HUDEP-2 (cell line): ENCODE measurements around the gene RPL12.

Source experiments
- DNase-seq, 76 experiments: peaks; one replicate each; lab custom pipeline; 2025; ENCODE audit not compliant: unreplicated experiment in 76 of 76; lab: John Stamatoyannopoulos, UW

RPL12 gene

DNA sequence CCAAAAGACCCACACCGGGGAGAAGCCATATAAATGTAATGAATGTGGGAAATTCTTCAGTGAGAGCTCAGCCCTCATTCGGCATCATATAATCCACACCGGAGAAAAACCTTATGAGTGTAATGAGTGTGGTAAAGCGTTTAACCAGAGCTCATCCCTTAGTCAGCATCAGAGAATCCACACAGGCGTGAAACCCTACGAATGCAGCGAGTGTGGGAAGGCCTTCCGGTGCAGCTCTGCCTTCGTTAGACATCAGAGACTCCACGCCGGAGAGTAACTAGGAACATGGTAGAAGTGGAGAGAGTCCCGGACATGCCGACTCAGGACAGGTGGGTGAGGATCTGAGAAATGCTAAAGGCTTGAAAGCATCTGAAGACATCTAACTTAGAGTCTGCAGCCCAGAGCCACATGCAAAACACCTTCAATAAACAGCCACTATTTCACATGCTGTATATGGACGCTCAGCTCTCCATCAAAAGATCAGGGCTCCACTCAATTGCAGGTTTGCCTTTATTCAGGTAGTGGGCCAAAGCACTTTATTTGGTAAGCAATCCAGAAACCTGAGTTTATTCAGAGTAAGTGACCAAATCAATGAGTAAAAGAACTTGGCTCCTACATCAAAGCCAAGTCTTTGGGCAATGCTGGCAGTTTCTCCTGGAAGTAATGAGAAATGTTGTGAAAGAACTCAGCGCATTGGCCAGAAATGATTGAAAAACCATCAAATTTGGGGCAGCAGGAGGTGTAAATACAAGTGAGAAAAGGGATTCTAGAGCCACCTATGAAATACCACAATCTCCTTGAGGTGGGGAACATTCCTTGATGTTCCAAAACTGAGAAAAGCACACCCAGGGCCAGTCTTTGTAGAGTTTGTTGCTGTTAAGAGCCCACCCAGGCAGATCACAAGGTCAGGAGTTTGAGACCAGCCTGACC lies 6.0 kb downstream of the RPL12 start:
- DNase-seq: peak in 3 of 76 experiments; percentile 26 to 41 (median 31)

DNA sequence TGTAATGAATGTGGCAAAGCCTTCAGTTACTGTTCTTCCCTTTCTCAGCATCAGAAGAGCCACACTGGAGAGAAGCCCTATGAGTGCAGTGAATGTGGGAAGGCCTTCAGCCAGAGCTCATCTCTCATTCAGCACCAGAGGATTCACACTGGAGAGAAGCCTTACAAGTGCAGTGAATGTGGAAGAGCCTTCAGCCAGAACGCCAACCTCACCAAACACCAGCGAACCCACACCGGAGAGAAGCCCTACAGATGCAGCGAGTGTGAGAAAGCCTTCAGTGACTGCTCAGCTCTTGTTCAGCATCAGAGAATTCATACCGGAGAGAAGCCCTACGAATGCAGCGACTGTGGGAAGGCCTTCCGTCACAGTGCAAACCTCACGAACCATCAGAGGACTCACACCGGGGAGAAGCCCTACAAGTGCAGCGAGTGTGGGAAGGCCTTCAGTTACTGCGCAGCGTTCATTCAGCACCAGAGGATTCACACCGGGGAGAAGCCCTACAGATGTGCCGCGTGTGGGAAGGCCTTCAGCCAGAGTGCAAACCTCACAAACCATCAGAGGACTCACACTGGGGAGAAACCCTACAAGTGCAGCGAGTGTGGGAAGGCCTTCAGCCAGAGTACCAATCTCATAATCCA lies 6.8 kb downstream of the RPL12 start:
- peak in 1 of 76 experiments; percentile 16 for DNase-seq

DNA sequence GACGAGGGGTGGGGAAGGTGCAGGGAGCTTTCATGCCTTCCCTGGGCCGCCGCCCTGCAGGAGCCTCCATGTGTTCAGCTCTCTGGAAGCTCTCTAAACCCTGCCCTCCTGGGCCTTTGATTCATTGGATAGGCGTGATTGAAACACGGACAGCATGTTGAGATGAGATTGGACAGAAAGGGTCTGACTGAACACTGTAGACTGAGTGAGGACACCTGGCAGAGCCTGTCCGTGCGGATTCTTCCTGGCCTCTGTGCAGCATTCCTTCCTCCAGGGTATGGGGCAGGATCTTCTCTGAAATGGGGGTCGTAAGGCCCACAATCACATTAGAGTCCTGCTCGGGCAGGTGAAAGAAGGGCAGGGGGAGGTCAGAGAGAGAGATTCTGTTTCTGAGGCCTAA lies 12.8 kb downstream of the RPL12 start:
- no peak for DNase-seq

- DNase-seq: no peak
Observed at GRCh38 chr9:127437497-127438264, 13.5 kb downstream of the RPL12 start.

GRCh38 chr9:127430415-127430814 lies 20.8 kb downstream of the RPL12 start:
- DNase-seq: no peak

- DNase-seq: no peak
Observed at GRCh38 chr9:127428348-127428747, 22.9 kb downstream of the RPL12 start.

- no peak for DNase-seq
Observed at GRCh38 chr9:127426756-127427155, 24.4 kb downstream of the RPL12 start.

DNA sequence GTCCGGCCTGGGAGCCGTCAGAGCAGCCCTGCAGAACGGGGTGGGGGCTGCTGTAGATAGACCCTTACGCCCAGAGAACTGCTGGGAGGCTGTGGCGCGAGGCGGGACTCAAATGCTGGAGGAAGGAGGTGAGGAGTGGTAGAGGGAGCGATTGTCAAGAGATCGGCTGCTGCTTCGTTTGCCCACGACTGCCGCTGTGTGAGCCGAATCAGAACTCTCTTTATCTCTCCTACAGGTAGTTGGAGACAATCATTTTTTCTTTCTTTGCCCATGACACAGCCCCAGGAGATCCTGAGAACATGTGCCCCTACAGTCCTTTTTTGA lies 26.6 kb downstream of the RPL12 start:
- peak in 3 of 76 experiments; percentile 30 to 50 (median 39) for DNase-seq

DNA sequence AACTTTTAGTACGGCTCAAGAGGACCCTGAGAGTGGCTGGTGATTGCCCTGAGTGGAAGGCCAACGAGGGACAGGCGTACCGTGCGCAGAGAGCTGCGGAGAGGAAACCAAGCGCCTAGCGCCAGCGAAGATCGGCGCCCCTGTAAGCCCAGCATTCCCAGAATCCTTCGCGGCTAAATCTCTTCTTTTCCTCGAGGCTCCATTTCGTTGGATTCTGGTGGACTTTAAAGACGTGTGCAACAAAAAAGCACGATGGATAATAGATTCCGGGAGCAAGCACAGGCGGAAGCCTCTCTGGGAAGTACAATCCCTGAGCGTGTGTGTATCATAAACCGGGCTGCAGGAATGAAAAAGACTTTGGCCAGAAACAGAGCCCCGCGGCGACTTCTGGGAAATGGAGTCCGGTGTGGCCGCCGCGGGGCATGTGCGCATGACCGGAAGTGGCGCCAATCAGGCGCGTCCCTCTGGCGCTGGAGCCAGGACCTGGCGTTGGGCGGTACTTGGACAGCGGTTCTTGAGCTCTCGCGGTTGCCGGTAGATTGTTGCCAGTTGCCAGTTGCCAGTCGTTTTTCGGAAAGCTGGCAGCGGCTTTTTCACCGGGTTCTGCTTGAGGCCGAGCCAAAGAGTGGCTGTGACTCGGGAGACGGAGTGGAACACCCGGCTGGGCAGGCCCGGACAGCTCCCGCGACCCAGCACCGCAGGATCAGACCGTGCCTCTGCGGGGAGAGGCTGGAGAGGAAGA lies 27.1 kb downstream of the RPL12 start, which contains the start of gene ZNF79:
TSS of gene ZNF79 (plus strand) at position 449 of the 742 bp plus-strand sequence. CDS start 406 bp downstream, outside the sequence.
- peak in 74 of 76 experiments; percentile 51 to 92 (median 84) for DNase-seq

GRCh38 chr9:127423476-127423933 lies 27.7 kb downstream of the RPL12 start:
- peak in 1 of 76 experiments; percentile 59 for DNase-seq

DNA sequence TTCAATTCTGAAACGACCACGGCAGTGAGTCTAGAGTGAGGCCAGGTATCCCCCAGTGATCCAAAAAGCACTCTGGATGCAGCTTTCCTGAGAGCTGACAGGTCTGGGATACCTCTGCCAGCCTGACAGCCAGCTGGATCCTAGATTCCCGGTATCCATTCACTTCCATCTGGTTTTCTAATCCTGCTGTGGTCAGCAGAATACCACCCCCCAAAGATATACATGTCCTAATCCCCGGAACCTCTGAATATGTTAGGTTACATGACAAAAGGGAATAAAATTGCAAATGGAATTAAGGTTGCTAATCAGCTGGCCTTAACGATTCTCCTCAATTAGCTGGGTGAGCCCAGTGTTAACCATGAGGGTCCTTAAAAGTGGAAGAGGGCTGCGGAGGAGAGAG lies 28.4 kb downstream of the RPL12 start:
- DNase-seq: no peak

- peak in 13 of 76 experiments; percentile 8 to 34 (median 21) for DNase-seq
Observed at GRCh38 chr9:127422133-127422782, 28.9 kb downstream of the RPL12 start.

DNA sequence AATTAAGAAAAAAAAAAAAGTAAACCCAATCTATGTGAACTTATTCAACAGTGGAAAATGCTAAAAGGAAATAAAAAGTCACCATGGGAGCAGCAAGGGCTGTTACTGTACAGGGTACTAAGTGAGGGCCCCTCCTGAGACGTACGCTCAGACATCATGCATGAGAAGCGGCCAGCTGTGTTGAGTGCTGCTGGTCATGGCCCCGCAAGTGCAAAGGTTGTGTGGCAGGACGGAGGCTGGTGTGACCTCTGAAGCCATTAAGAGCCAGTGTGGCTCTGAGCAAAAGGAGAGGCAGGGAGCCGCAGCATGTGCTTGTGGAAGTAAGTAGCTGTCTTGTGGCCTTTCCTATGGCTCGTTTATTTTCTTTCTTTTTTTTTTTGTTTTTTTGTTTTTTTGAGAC lies 30.1 kb downstream of the RPL12 start:
- DNase-seq: no peak

DNA sequence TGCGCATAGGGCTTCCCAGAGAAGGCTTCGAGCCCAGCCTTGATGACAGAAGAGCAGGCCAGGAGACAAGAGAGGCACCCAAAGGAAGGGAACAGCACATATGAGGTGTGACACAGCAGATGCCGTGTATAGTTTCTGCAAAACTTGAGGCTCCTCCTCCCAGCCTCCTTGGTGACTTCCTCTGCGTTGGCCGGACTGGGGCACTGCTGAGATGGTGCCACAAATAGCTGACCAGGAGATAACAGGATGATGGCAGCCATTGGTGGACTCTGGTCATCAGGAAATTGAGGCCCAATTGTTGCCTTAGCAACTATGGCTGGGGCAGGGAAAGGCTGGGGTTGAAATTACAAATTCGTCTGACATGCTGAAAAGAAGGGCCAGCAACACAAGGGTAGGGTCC lies 31.9 kb downstream of the RPL12 start:
- DNase-seq: no peak

DNA sequence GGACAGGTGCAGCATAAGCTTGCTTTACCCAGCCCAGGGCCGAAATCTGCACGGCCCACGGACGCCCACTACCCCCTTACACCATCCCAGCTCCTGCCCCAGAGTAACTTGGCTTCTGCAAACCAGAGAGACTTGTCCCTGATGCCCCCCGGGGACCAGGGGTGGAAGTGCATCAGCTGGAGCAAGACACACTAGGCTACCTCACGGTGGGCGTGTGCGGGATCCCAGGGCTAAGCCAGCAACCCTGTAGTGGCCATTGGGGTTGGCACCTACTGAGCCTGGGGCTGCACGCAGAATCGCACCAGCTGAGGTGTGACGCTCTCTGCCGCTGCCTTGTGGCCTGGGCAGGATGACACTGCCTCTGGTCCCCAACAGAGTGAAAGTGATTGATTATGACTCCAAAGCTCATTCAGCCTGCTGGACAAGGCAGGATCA lies 33.2 kb downstream of the RPL12 start:
- DNase-seq: peak in 52 of 76 experiments; percentile 2 to 74 (median 36)

- DNase-seq: no peak
Observed at GRCh38 chr9:127417131-127418036, 33.8 kb downstream of the RPL12 start.

- DNase-seq: no peak
Observed at GRCh38 chr9:127415657-127416056, 35.5 kb downstream of the RPL12 start.

DNA sequence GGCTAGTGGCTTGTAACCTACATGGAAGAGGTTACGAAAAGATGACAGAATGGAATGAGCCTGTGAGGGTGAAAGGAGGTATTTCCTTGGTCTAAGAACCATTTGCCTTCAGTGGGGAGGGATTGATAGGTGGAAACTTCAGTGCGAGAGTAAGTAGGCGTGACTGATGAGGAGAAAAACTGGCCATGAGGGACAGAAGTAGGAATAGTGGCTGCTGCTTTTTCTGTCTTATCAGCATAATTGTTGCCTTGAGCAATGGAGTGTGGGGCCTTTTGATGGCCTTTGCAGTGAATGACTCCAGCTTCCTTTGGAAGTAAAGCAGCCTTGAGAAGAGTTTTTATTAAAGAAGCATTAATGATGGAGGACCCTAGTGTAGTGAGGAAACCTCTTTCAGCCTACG lies 36.1 kb downstream of the RPL12 start:
- DNase-seq: no peak

- DNase-seq: no peak
Observed at GRCh38 chr9:127411122-127411521, 40.1 kb downstream of the RPL12 start.
